Fibroblast of the conjunctiva (primary cell): ENCODE results near the gene MYO1F.

ENCODE experiments used
- DNase-seq: peaks from one replicate; pipeline ENCODE4 v3.0.0-alpha.2; 2010; ENCODE audit warnings: low read depth

MYO1F gene

DNA sequence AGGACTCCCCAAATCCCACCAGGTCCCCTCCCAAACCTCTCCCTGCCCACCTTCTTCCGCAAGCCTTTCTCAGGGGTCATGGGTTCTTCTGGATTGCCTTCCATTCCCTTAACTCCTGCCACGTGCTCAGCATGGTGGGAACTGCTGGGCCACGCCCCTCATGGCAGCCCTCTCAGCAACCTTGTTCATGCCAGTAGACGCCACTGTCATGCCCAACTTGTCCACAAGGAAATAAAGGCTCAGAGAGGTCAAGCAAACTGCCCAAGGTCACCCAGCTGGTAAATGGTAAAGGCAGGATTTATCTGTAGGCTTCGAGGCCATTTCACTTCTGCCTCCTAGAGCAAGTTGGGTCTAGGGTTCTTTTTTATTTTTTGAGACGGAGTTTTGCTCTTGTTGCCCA lies 85.7 kb downstream of the MYO1F start:
- DNase-seq, result no peak

GRCh38 chr19:8490873-8491272 lies 86.4 kb downstream of the MYO1F start:
- no peak for DNase-seq

DNA sequence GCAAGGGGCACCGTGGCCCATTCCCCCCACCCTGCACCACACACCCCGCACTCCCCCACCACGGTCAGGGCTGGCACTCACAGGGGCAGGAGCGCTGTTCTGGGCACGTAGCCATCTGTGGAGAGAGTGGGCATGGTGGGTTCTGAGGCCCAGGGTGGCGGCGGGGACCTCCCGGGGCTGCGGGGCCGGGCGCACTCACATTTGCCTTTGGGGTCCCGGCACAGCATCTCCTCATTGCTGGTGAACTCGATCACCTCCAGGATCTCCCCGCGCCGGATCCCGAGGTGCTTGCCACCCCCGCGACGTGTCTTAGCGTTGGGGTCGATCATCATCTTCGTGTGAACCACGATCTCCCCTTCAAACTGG lies 86.9 kb downstream of the MYO1F start:
- no peak for DNase-seq

GRCh38 chr19:8489561-8490394 lies 87.5 kb downstream of the MYO1F start:
- no peak for DNase-seq

DNA sequence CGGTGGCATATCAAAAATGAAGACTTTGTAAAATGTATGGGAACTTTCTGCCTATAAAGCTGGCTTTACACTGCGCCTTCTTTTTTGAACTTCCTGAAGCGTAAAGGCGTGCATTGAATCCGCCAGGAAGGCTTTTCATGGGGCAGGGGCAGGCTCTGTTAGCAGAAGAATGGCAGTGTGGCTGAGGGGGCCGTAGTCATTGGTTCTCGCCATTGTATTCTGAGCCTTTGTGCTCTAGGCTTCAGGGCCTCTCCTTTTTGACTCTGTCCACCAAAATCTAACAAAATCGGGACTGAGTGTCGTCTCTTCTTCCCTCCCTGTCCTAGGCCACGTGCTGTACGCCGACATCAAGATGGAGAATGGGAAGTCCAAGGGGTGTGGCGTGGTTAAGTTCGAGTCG lies 88.9 kb downstream of the MYO1F start:
- DNase-seq, result no peak

- DNase-seq, result no peak
Measured at GRCh38 chr19:8487137-8487851, 89.9 kb downstream of the MYO1F start.

- DNase-seq, result no peak
Measured at GRCh38 chr19:8486661-8487136, 90.5 kb downstream of the MYO1F start.

DNA sequence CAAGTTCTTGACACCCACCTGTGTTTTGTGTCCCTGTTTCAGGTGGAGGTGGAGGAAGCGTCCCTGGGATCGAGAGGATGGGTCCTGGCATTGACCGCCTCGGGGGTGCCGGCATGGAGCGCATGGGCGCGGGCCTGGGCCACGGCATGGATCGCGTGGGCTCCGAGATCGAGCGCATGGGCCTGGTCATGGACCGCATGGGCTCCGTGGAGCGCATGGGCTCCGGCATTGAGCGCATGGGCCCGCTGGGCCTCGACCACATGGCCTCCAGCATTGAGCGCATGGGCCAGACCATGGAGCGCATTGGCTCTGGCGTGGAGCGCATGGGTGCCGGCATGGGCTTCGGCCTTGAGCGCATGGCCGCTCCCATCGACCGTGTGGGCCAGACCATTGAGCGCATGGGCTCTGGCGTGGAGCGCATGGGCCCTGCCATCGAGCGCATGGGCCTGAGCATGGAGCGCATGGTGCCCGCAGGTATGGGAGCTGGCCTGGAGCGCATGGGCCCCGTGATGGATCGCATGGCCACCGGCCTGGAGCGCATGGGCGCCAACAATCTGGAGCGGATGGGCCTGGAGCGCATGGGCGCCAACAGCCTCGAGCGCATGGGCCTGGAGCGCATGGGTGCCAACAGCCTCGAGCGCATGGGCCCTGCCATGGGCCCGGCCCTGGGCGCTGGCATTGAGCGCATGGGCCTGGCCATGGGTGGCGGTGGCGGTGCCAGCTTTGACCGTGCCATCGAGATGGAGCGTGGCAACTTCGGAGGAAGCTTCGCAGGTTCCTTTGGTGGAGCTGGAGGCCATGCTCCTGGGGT lies 91.5 kb downstream of the MYO1F start:
- DNase-seq, result no peak

DNA sequence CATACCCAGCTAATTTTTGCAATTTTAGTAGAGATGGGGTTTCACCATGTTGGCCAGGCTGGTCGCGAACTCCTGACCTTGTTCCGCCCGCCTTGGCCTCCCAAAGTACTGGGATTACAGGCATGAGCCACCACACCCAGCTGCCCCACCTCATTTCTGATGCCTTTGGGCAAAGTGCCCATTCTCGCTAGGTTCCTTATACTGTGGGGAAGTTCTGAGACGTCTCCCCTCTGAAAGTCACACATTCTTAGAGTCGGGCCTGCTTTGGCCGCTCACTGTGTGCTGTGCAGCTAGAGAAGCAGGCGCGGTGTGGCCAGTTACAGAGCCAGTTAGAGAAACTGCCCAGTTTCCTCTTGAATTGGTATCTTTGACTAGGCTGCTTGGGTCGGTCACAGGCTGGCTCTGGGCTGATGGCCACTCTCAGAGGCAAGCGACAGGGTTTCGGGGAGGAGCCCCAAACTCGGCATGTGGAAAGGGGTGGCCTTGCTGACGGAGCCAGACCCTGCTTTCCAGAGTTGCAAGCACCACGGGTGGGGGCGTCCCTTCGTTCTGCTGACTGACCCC lies 92.8 kb downstream of the MYO1F start:
- DNase-seq, result no peak

DNA sequence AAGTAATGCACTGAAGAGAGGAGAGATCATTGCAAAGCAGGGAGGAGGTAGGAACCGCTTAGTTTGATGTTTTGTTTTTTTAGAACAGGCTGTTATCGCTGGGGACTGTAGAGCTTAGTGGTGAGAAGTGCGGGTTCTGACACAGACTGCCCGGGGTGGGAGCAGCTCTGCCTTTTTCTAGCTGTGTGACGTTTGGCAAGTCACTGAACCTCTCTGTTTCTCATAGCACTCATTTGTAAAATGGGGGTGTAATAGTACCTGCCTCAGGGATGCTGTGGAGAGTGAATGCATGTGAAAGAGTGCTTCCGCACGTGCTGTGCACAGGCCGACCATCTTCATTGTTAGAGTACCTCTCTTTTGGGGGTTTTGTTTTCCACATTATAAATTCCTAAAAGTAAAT lies 94.1 kb downstream of the MYO1F start:
- no peak for DNase-seq

- no peak for DNase-seq
Measured at GRCh38 chr19:8482696-8483095, 94.5 kb downstream of the MYO1F start.

- DNase-seq, result no peak
Measured at GRCh38 chr19:8481616-8482015, 95.6 kb downstream of the MYO1F start.

DNA sequence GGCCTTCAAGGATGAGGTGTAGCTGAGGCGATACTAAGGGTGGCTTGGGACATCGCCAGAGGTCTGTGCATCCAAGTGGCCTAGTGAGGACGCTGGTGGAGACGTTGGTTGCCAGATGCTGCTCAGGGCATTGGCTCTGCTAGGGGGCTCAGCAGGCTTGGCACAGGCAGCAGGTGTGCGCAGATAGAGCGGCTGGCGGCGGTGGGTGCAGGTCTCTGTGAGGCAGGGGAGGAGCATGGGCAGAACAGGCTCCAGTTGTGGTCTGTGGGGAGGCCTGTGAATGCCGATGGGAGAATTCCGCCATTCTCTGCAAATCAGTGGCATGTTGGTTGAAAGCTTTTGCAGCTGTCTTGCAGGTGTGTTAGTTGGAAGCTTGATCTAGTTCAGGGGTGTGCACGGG lies 96.0 kb downstream of the MYO1F start:
- DNase-seq, result no peak

- DNase-seq, result no peak
Measured at GRCh38 chr19:8478598-8478997, 98.6 kb downstream of the MYO1F start.

GRCh38 chr19:8477889-8478288 lies 99.4 kb downstream of the MYO1F start:
- no peak for DNase-seq

- DNase-seq, result no peak
Measured at GRCh38 chr19:8476524-8476923, 100.7 kb downstream of the MYO1F start.

GRCh38 chr19:8475005-8475404 lies 102.2 kb downstream of the MYO1F start:
- DNase-seq, result no peak

- no peak for DNase-seq
Measured at GRCh38 chr19:8473648-8474476, 103.4 kb downstream of the MYO1F start.
